WTC11 (cell line): ENCODE results near the gene RAI1.
"Not testable (repeated sequence)": the region's sequence is repeated elsewhere in the genome, so short reads cannot be mapped to it uniquely, and the experiment has no call there.

Experiments
- JUN ChIP-seq: sonication (generic); formaldehyde crosslinking; IDR thresholded peaks from 2 replicates; pipeline ENCODE4 v1.8.0; 2023; ENCODE audit warnings: mild to moderate bottlenecking, missing genetic modification reagents
- TF ChIP-seq, protein P1 (sequence below): fragments of 200-600 bp; IDR thresholded peaks from 2 replicates; pipeline ENCODE4 v1.8.0; 2022; ENCODE audit warnings: antibody characterized with exemption
- TF ChIP-seq, protein P2 (sequence below): sonication (generic); formaldehyde crosslinking; IDR thresholded peaks from 2 replicates; pipeline ENCODE4 v1.8.1; 2023; ENCODE audit warnings: mild to moderate bottlenecking, missing genetic modification reagents, moderate library complexity
- TF ChIP-seq, protein P3 (sequence below): sonication (generic); formaldehyde crosslinking; conservative IDR thresholded peaks from 2 replicates; pipeline ENCODE4 v1.8.1; 2023; ENCODE audit warnings: mild to moderate bottlenecking, low read depth, missing genetic modification reagents, moderate library complexity
- TF ChIP-seq, protein P4 (sequence below): fragments of 250-450 bp; sonication (Bioruptor Pico); IDR thresholded peaks from 2 replicates; pipeline ENCODE4 v2.1.2; 2022; ENCODE audit warnings: mild to moderate bottlenecking, moderate library complexity

DNA sequence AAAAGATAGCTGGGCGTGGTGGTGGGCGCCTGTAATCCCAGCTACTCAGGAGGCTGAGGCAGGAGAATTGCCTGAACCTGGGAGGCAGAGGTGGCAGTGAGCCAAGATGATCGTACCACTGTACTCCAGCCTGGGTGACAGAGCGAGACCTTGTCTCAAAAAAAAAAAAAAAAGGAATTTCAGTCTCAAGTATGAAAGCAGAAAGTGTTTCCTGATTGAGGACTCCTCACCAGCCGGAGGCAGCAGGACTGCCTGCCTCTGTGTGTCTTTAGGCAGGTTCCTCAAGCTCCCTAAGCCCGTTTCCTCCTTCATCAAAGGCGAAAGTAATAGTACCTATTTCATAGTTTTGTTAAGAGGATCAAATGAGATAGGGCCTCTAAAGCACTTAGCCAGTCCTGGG lies 9.0 kb downstream of the RAI1 start:
- TF ChIP-seq, protein P1, sequence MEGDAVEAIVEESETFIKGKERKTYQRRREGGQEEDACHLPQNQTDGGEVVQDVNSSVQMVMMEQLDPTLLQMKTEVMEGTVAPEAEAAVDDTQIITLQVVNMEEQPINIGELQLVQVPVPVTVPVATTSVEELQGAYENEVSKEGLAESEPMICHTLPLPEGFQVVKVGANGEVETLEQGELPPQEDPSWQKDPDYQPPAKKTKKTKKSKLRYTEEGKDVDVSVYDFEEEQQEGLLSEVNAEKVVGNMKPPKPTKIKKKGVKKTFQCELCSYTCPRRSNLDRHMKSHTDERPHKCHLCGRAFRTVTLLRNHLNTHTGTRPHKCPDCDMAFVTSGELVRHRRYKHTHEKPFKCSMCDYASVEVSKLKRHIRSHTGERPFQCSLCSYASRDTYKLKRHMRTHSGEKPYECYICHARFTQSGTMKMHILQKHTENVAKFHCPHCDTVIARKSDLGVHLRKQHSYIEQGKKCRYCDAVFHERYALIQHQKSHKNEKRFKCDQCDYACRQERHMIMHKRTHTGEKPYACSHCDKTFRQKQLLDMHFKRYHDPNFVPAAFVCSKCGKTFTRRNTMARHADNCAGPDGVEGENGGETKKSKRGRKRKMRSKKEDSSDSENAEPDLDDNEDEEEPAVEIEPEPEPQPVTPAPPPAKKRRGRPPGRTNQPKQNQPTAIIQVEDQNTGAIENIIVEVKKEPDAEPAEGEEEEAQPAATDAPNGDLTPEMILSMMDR, result not testable (repeated sequence)
- TF ChIP-seq, protein P2, sequence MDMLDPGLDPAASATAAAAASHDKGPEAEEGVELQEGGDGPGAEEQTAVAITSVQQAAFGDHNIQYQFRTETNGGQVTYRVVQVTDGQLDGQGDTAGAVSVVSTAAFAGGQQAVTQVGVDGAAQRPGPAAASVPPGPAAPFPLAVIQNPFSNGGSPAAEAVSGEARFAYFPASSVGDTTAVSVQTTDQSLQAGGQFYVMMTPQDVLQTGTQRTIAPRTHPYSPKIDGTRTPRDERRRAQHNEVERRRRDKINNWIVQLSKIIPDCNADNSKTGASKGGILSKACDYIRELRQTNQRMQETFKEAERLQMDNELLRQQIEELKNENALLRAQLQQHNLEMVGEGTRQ, result not testable (repeated sequence)
- TF ChIP-seq, protein P3, sequence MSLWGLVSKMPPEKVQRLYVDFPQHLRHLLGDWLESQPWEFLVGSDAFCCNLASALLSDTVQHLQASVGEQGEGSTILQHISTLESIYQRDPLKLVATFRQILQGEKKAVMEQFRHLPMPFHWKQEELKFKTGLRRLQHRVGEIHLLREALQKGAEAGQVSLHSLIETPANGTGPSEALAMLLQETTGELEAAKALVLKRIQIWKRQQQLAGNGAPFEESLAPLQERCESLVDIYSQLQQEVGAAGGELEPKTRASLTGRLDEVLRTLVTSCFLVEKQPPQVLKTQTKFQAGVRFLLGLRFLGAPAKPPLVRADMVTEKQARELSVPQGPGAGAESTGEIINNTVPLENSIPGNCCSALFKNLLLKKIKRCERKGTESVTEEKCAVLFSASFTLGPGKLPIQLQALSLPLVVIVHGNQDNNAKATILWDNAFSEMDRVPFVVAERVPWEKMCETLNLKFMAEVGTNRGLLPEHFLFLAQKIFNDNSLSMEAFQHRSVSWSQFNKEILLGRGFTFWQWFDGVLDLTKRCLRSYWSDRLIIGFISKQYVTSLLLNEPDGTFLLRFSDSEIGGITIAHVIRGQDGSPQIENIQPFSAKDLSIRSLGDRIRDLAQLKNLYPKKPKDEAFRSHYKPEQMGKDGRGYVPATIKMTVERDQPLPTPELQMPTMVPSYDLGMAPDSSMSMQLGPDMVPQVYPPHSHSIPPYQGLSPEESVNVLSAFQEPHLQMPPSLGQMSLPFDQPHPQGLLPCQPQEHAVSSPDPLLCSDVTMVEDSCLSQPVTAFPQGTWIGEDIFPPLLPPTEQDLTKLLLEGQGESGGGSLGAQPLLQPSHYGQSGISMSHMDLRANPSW (CRISPR knock-in tag), result not testable (repeated sequence)
- TF ChIP-seq JUN (CRISPR knock-in tag), result not testable (repeated sequence)
- TF ChIP-seq, protein P4, sequence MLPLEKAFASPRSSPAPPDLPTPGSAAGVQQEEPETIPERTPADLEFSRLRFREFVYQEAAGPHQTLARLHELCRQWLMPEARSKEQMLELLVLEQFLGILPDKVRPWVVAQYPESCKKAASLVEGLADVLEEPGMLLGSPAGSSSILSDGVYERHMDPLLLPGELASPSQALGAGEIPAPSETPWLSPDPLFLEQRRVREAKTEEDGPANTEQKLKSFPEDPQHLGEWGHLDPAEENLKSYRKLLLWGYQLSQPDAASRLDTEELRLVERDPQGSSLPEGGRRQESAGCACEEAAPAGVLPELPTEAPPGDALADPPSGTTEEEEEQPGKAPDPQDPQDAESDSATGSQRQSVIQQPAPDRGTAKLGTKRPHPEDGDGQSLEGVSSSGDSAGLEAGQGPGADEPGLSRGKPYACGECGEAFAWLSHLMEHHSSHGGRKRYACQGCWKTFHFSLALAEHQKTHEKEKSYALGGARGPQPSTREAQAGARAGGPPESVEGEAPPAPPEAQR (CRISPR knock-in tag), result not testable (repeated sequence)
